HL-60 (cell line): ENCODE measurements around the gene IQGAP1.

Source experiments
- DNase-seq, 2 experiments: peaks; one replicate each; pipeline ENCODE4 v3.0.0-alpha.2; 2010 to 2020; ENCODE audit warnings: low read depth in 1 of 2, low spot score in 1 of 2
- H3K27ac ChIP-seq: fragments of 250-450 bp; sonication (Bioruptor Pico); replicated peaks from 2 replicates; pipeline ENCODE4 v1.5.1; 2020; ENCODE audit warnings: mild to moderate bottlenecking, moderate library complexity
- H3K27me3 ChIP-seq: fragments of 250-450 bp; sonication (Bioruptor Pico); 2 replicates; pipeline ENCODE4 v1.5.1; 2021; ENCODE audit warnings: mild to moderate bottlenecking, moderate library complexity; ENCODE audit not compliant: insufficient read depth, poor library complexity, severe bottlenecking
- H3K4me3 ChIP-seq: replicated peaks from 2 replicates; pipeline ENCODE4 v1.5.1; 2011; ENCODE audit warnings: mild to moderate bottlenecking, control low read depth, low read length; ENCODE audit not compliant: insufficient read depth
- CTCF ChIP-seq: IDR thresholded peaks from one replicate; pipeline ENCODE4 v1.5.1; 2011; ENCODE audit warnings: low read length, control low read depth, inconsistent platforms; ENCODE audit not compliant: insufficient read depth
- GABPA ChIP-seq: IDR thresholded peaks from 2 replicates; pipeline ENCODE4 v1.6.1; 2012; ENCODE audit warnings: low read depth
- POLR2AphosphoS5 ChIP-seq: IDR thresholded peaks from 2 replicates; pipeline ENCODE4 v1.6.1; 2012; ENCODE audit warnings: low read depth
- SPI1 ChIP-seq: IDR thresholded peaks from 2 replicates; pipeline ENCODE4 v1.6.1; 2012; ENCODE audit warnings: low read depth, mild to moderate bottlenecking, borderline replicate concordance
- TF ChIP-seq, protein P1 (sequence below): IDR thresholded peaks from 2 replicates; pipeline ENCODE4 v1.6.1; 2012; ENCODE audit warnings: low read depth; ENCODE audit not compliant: insufficient replicate concordance

IQGAP1 gene

GRCh38 chr15:90425726-90426346, 37.8 kb downstream of the IQGAP1 start:
- DNase-seq: no peak
- no peak overlapping the region for H3K27ac ChIP-seq
- TF ChIP-seq CTCF (no peak), POLR2AphosphoS5 (no peak), GABPA (no peak), SPI1 (no peak)
- TF ChIP-seq, protein P1, sequence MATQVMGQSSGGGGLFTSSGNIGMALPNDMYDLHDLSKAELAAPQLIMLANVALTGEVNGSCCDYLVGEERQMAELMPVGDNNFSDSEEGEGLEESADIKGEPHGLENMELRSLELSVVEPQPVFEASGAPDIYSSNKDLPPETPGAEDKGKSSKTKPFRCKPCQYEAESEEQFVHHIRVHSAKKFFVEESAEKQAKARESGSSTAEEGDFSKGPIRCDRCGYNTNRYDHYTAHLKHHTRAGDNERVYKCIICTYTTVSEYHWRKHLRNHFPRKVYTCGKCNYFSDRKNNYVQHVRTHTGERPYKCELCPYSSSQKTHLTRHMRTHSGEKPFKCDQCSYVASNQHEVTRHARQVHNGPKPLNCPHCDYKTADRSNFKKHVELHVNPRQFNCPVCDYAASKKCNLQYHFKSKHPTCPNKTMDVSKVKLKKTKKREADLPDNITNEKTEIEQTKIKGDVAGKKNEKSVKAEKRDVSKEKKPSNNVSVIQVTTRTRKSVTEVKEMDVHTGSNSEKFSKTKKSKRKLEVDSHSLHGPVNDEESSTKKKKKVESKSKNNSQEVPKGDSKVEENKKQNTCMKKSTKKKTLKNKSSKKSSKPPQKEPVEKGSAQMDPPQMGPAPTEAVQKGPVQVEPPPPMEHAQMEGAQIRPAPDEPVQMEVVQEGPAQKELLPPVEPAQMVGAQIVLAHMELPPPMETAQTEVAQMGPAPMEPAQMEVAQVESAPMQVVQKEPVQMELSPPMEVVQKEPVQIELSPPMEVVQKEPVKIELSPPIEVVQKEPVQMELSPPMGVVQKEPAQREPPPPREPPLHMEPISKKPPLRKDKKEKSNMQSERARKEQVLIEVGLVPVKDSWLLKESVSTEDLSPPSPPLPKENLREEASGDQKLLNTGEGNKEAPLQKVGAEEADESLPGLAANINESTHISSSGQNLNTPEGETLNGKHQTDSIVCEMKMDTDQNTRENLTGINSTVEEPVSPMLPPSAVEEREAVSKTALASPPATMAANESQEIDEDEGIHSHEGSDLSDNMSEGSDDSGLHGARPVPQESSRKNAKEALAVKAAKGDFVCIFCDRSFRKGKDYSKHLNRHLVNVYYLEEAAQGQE: no peak
- no peak overlapping the region for H3K4me3 ChIP-seq
- no peaks in the 10 kb centered on the region for H3K27me3 ChIP-seq

DNA sequence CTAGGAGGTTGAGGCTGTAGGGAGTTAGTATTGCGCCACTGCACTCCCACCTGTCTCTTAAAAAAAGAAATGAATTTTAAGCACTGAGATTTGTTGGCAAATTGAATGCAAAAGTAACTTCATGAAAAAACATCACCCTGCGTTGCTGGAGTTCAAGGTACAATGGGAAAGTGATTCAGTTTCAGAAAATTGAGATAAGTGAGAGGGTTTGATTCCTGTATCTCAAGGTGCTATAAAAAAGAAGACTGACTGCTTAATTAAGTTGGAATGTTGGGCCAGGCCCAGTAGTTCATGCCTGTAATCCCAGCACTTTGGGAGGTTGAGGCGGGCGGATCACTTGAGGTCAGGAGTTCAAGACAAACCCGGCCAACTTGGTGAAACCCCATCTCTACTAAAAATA, 39.1 kb downstream of the IQGAP1 start:
- no peak overlapping the region for H3K4me3 ChIP-seq
- DNase-seq: no peak
- H3K27me3 ChIP-seq: no peaks in the 10 kb centered on the region
- no peak overlapping the region for H3K27ac ChIP-seq
- TF ChIP-seq, protein P1: no peak
- TF ChIP-seq GABPA: no peak
- no peak for TF ChIP-seq SPI1
- TF ChIP-seq CTCF: no peak
- TF ChIP-seq POLR2AphosphoS5: no peak

- DNase-seq: no peak
- no peak overlapping the region for H3K4me3 ChIP-seq
- H3K27ac ChIP-seq: no peak overlapping the region
- H3K27me3 ChIP-seq: no peaks in the 10 kb centered on the region
- TF ChIP-seq CTCF (no peak), POLR2AphosphoS5 (no peak), GABPA (no peak), SPI1 (no peak)
- TF ChIP-seq, protein P1: no peak
These were observed 44.2 kb downstream of the IQGAP1 start for GRCh38 chr15:90432253-90432652.
